ENCODE measurements around the gene SPATA1.

SPATA1 gene

GRCh38 chr1:84597011-84597410 is 90.8 kb downstream of the SPATA1 start:
- no peak for DNase-seq

- DNase-seq = no peak
Measured at GRCh38 chr1:84598418-84598817, 92.2 kb downstream of the SPATA1 start.

- peak; percentile 89 for DNase-seq
Measured at GRCh38 chr1:84598846-84599741, 92.9 kb downstream of the SPATA1 start.

- no peak for DNase-seq
Measured at GRCh38 chr1:84600796-84601195, 94.6 kb downstream of the SPATA1 start.

GRCh38 chr1:84603223-84603622 is 97.0 kb downstream of the SPATA1 start:
- DNase-seq = peak; percentile 59

GRCh38 chr1:84603941-84604830 is 98.0 kb downstream of the SPATA1 start:
- peak; percentile 87 for DNase-seq

- no peak for DNase-seq
Measured at GRCh38 chr1:84605157-84605556, 99.0 kb downstream of the SPATA1 start.

GRCh38 chr1:84606977-84607376 is 100.8 kb downstream of the SPATA1 start:
- DNase-seq = no peak

GRCh38 chr1:84611091-84611490 is 104.9 kb downstream of the SPATA1 start:
- DNase-seq = no peak

GRCh38 chr1:84611796-84612195 is 105.6 kb downstream of the SPATA1 start:
- DNase-seq = peak; percentile 60

- no peak for DNase-seq
Measured at GRCh38 chr1:84613026-84613425, 106.8 kb downstream of the SPATA1 start.

GRCh38 chr1:84613887-84614286 is 107.7 kb downstream of the SPATA1 start:
- no peak for DNase-seq

- DNase-seq = no peak
Measured at GRCh38 chr1:84615790-84616189, 109.6 kb downstream of the SPATA1 start.

Measured in fibroblast of skin of back (primary cell).